ENCODE data around the gene ATXN7L3.

Gene ATXN7L3

DNA sequence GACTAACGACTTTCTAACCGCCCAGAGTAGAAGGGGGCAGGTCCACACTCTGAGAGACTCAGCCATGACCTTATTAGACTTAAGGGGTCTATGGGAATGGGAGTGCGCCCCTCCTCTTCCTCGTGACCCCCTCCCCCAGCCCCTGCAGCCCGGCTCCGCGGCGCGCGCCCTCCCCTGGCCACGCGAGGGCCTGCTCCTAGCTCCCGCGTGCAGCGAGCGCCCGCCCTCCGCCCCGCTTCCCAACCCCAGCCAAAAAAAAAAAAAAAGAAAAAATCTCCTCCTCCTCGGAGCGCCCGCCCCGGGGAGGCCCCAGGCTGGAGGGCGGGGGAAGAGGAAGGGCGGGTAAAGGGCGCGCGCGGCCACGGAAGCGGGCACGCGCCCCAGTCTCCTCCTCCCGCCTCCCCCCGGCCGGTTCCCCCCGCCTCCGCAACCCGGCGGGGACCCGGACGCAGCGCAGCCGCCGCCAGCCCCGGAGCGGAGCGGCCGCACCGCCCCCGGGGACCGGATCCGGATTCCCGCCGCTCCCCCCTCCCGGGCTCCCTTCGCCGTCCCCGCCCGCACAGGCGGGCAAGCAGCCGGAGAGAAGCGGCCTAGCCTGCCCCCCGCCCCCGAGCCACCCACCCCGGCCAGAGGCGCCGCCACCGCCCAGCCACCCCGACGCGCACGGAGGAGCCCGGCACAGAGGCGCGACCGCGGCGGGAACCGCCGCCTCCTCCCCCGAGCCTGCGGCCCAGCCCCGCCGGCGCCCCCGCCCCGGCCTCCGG, 18.8 kb upstream of the ATXN7L3 start:
- peak; percentile 95 for DNase-seq (ENCODE audit: low spot score)

- DNase-seq (ENCODE audit: low spot score): no peak
Observed at GRCh38 chr17:44217738-44218343, 18.2 kb upstream of the ATXN7L3 start.

GRCh38 chr17:44216694-44217093, 17.0 kb upstream of the ATXN7L3 start:
- no peak for DNase-seq (ENCODE audit: low spot score)

GRCh38 chr17:44216173-44216572, 16.5 kb upstream of the ATXN7L3 start:
- no peak for DNase-seq (ENCODE audit: low spot score)

DNA sequence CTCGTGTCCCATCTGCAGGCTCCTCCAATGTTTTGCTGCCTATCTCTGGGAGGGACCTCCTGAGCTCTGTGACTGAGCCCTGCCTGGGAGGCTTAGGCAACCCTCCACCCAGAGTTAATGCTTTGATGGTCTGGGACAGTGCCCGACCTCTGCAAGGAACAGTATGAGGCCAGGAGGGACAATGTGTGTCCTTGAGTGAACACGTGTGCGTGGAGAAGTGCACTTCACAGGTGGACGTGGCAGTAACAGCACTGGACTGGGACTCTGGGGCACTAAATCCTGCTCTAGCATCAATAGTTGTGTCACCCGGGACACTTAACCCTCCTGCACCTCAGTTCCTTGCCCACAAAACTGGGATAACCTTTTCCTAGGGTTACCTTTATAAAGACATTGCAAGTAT, 15.2 kb upstream of the ATXN7L3 start:
- DNase-seq (ENCODE audit: low spot score): no peak

GRCh38 chr17:44214230-44214494, 14.5 kb upstream of the ATXN7L3 start:
- DNase-seq (ENCODE audit: low spot score): no peak

DNA sequence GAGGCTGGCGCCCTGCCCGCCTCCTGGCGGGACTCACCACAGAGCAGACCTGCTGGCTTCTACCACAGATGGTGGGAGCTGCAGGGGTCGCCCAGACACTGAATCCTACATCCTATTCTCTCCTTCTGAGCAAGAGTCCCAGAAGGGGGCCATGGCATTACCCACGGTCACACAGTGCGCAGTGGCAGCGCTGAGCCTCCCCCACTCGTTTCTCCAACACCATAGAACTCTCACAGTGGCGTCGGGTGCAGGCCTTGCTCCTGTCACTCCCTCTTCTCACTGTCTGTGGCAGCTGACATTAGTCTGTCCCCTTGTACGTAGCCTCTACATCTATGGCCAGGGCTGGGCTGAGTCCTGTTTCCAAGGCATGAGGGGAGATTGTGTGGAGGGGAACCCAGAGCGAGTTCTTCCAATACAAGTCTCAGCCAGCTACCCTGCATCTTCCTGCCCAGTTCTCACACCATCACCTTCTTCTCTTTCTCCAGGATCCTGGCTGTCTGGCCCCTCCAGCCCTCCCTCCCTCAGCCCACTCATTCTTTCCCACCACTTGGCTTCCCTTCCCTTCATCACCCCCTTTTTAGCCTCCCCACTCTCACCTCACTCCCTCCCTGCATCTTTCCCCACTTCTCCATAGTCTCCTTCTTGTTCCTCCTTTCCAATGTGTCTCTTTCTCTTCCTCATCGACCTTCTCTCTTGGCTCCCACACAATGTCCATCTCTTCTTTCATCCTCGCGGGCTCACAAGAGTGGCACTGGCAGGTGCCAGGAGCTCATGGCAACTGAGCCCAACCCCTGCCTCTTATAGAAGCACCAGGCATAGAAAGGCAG, 13.9 kb upstream of the ATXN7L3 start:
- no peak for DNase-seq (ENCODE audit: low spot score)

GRCh38 chr17:44212507-44213402, 13.1 kb upstream of the ATXN7L3 start:
- no peak for DNase-seq (ENCODE audit: low spot score)

DNA sequence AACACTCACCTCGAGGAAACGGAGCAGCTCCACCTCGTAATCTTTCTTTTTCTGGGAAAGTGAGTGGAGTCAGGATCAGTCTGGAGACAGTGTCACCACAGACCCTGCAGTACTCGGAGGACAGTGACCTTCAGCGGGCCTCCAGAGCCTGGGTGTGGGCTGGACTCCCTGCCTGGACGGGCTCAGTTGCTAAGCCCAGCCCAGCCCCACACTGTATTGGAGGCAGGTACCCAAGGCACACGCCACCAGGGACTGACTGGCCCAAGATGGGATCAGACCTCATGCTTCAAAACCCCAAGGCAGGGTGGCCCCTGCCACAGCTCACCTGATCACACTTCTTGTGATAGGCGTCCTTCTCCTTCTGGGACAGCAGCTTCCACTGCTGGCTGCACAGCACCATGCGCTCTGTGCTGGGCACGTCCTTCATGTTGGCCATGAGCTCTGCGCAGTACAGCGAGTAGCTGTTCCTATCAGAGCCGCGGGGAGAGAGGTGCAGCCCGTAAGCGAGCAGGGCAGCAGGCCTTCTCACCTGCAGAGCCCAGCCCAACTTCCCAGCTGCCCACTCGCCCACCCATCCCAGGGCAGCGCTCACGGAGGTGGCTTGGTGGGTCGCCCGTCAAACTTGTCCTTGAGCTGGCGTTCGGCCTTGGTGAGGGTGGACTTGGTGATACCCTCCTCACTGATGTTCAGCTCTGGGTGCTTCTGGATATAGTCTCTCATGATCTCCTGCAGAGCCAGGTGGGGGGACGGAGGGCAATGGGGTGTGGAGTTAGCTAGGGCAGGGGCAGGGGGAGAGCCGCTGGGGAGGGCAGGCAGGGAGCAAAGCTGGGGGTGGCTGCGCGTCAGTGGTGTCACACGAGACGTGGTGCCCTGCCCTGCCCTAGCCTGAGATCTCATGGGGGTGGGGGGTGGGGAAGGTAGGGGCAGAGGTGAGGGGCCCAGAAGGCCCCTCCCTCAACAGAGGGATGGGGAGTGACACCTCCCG, 11.9 kb upstream of the ATXN7L3 start:
- no peak for DNase-seq (ENCODE audit: low spot score)

GRCh38 chr17:44210342-44211192, 10.9 kb upstream of the ATXN7L3 start:
- peak; percentile 94 for DNase-seq (ENCODE audit: low spot score)

- no peak for DNase-seq (ENCODE audit: low spot score)
Observed at GRCh38 chr17:44209786-44210341, 10.2 kb upstream of the ATXN7L3 start.

GRCh38 chr17:44207743-44208142, 8.1 kb upstream of the ATXN7L3 start:
- DNase-seq (ENCODE audit: low spot score): no peak

DNA sequence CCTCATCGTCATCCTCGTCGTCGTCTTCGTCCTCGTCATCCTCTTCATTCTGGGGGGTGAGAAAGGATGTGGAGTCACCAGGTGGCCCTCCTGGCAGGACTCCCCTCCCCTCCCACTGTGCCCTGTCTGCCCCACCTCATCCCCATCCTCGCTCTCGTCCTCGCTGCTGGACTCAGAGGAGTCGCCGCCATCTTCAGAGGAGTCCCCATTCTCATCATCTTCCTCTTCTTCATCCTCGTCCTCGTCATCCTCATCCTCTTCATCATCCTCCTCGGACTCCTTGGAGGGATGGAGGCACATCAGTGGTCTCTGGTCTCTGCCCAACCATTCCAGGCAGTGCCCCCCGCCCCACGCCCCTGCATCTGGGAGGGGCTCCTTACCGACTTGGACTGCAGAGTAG, 7.6 kb upstream of the ATXN7L3 start:
- no peak for DNase-seq (ENCODE audit: low spot score)

GRCh38 chr17:44206825-44207155, 7.1 kb upstream of the ATXN7L3 start:
- DNase-seq (ENCODE audit: low spot score): no peak

GRCh38 chr17:44205962-44206824, 6.5 kb upstream of the ATXN7L3 start:
- no peak for DNase-seq (ENCODE audit: low spot score)

- DNase-seq (ENCODE audit: low spot score): peak; percentile 52
Observed at GRCh38 chr17:44204441-44204882, 4.8 kb upstream of the ATXN7L3 start.

DNA sequence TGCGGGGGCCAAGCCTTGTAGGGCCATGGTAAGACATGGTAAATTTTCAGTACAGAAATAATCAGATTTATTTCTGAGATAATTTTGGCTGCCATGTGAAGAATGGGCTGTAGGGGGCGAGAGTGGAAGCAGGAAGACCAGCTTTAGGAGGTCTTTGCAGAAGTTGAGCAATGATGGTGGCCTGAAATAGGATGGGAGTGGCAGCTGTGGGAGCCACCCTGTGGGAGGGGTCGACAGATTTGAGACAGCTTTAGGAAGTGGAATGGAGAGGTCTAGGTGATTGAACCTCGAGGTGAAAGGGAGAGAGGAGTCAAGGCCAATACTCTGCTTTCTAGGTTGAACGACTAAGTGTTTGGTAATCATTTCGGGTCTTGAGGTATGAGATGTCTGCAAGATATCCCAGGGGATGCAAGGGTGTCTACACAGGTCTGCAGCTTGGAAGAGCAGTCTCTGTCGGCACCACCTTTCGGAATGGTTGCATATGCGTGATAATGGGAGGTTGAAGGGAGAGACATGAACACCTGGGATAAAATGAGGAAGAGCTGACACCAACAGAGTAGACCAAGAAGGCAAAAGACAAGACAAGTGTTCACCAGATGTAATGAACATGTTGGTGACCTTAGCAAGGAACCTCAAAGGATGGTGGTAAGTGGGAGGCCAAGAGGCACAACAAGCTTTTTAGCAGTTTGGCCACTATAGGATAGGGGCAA, 4.2 kb upstream of the ATXN7L3 start:
- DNase-seq (ENCODE audit: low spot score): peak; percentile 53

- no peak for DNase-seq (ENCODE audit: low spot score)
Observed at GRCh38 chr17:44202756-44203155, 3.1 kb upstream of the ATXN7L3 start.
